Psoas muscle (tissue), 8 donors: ENCODE results near the gene CHKA. TPM values are rescaled to one million over a fixed set of nuclear protein-coding genes. Genes with fewer than 3 reads are reported as not detected.
A peak's percentile ranks its signal among the peaks of the same experiment; 100 is the strongest.

Experiments used
- ATAC-seq, 4 donors: fragments of 200-7000 bp; cut with Tn5 transposase; one replicate each; pipeline ENCODE4 v1.9.1; 2020; ENCODE audit warnings: moderate library complexity in 3 of 4, mild to moderate bottlenecking in 2 of 4
- DNase-seq, 2 donors: peaks; one replicate each; pipeline ENCODE4 v3.0.0-alpha.2; 2020
- H3K27ac ChIP-seq: fragments of 200-600 bp; one replicate; pipeline ENCODE4 v1.8.0; 2022
- H3K27me3 ChIP-seq, 3 donors: fragments of 200-600 bp in 1 of 3; one replicate each; pipeline versions ENCODE4 v1.6.1 to v1.8.0; 2013 to 2022; ENCODE audit warnings: low read length in 2 of 3, mild to moderate bottlenecking in 2 of 3, moderate library complexity in 1 of 3; ENCODE audit not compliant: insufficient read depth in 3 of 3
- H3K36me3 ChIP-seq, 2 donors: fragments of 200-600 bp in 1 of 2; one replicate each; pipeline versions ENCODE4 v1.6.1 to v1.8.0; 2013 to 2022; ENCODE audit warnings: low read depth in 1 of 2, mild to moderate bottlenecking in 1 of 2, moderate library complexity in 1 of 2; ENCODE audit not compliant: insufficient read depth in 1 of 2
- H3K4me1 ChIP-seq: fragments of 200-600 bp; one replicate; pipeline ENCODE4 v1.8.0; 2022
- H3K4me3 ChIP-seq: fragments of 200-600 bp; one replicate; pipeline ENCODE4 v1.8.0; 2022; ENCODE audit warnings: mild to moderate bottlenecking
- H3K9me3 ChIP-seq: fragments of 200-600 bp; one replicate; pipeline ENCODE4 v1.8.0; 2022
- WGBS, 3 donors: extraction: QIAGEN DNeasy Blood & Tissue Kit; methylation state at CpG; one replicate each; pipeline versions ENCODE4 v1.1.6 to v1.1.7; 2013; 5-methylcytosine and 5-hydroxymethylcytosine counted together
- intact Hi-C, 2 donors: fragments of 100-400 bp; cut with DNase I; formaldehyde crosslinking; loops; one replicate each; pipeline versions ENCODE4 v1.11.0 to v1.14.2; 2022
- polyA plus RNA-seq, 3 donors: library from polyadenylated mRNA; stranded (reverse); fragments of 200-250 nt; gene quantifications; one replicate each; pipeline ENCODE4 v1.2.3, GENCODE V29; 2013
- total RNA-seq, 4 donors: library from RNA; stranded (reverse); fragmentation: NEBNext Ultra II Directional in 2 of 4; extraction: Animal tissue kit (Norgen Biotek cat#: 25700) in 2 of 4; gene quantifications; one replicate each; pipeline versions ENCODE4 v1.2.1 to v1.2.4, GENCODE V29; 2021 to 2023
- TF ChIP-seq, protein P1 (sequence below): fragments of 200-600 bp; IDR thresholded peaks from one replicate; pipeline ENCODE4 v1.8.0; 2022; ENCODE audit warnings: antibody characterized with exemption
- donor health status: healthy with polysubstance abuse.
- donor health status: DM: no; HTN: no; CAD: no; lungs with moderate emphysema.
- donor health status: Bipolar disorder and iron deficiency.
- donor health status: healthy.
- donor health status: DM: yes; HTN: yes; CAD: no.
- donor health status: DM: no; HTN: no; CAD: no.
- donor health status: DM: no; HTN: no; CAD: no.
- donor health status: DM: yes; HTN: yes; CAD: no.

Gene CHKA
- total and polyA plus RNA-seq, 7 donors, result 3.6 to 11.2 (median 6.2) TPM

DNA sequence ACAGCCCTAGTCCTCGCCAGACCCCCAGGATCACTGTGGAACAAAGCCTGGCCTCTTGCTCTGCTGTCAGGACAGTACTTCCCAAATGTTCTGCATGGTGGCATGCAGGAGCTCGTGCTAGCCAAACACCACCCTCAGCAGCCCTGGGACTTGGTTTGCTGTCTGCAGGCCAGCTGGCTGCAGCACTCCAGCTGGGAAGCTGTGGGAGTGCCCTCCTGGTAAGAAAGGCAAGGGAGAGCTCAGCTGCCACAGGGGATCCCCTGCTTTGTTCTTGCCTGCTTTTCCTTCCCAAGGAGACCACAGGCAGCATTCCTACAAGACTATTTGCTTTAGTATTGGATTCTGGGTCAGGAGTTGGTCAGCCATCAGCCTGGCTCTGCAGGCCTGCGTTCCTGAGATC, 54.4 kb downstream of the CHKA start:
- H3K36me3 ChIP-seq, result peaks cover 11 to 99% of the 10 kb centered on the region in 2 donors
- H3K27ac ChIP-seq, result no peak overlapping the region
- ATAC-seq, result peak in 3 of 4 donors; percentile 49 to 54 (median 50)
- H3K4me1 ChIP-seq, result no peaks in the 10 kb centered on the region
- TF ChIP-seq, protein P1, sequence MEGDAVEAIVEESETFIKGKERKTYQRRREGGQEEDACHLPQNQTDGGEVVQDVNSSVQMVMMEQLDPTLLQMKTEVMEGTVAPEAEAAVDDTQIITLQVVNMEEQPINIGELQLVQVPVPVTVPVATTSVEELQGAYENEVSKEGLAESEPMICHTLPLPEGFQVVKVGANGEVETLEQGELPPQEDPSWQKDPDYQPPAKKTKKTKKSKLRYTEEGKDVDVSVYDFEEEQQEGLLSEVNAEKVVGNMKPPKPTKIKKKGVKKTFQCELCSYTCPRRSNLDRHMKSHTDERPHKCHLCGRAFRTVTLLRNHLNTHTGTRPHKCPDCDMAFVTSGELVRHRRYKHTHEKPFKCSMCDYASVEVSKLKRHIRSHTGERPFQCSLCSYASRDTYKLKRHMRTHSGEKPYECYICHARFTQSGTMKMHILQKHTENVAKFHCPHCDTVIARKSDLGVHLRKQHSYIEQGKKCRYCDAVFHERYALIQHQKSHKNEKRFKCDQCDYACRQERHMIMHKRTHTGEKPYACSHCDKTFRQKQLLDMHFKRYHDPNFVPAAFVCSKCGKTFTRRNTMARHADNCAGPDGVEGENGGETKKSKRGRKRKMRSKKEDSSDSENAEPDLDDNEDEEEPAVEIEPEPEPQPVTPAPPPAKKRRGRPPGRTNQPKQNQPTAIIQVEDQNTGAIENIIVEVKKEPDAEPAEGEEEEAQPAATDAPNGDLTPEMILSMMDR, result no peak
- H3K4me3 ChIP-seq, result no peak overlapping the region
- H3K9me3 ChIP-seq, result no peaks in the 10 kb centered on the region
- DNase-seq, result no peak
- no peaks in the 10 kb centered on the region for H3K27me3 ChIP-seq
- intact Hi-C loops, result no loop called here
- WGBS, 3 donors, result 57 to 61% (median 60%) methylated on average over 3 of the region's 3 CpGs

DNA sequence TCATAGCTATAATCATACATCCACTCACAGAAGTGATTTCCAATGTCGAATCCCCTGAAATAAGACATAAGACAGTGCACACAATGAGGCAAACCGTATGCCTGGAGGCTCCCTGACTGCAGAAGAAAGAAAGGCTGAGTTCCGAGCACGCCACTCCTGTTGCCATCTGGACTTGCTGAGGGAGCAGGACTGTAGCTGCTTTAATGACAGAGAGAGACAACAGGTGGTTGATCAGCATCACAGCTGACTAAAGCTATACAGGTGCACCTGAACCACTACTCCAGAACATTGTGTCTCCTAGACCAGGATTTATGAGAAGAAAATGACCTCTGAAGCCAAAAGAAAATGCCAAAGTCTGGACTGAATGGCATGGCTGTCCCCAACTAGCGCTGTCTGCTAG, 55.3 kb downstream of the CHKA start:
- intact Hi-C loops, result no loop called here
- Histone ChIP-seq H3K27ac (no peak overlapping the region), H3K4me1 (no peaks in the 10 kb centered on the region), H3K4me3 (no peak overlapping the region), H3K36me3 (peaks cover 12 to 99% of the 10 kb centered on the region in 2 donors), H3K9me3 (no peaks in the 10 kb centered on the region), H3K27me3 (no peaks in the 10 kb centered on the region)
- WGBS, 3 donors, result 90 to 94% (median 92%) methylated on average over 5 of the region's 5 CpGs
- ATAC-seq, result no peak
- TF ChIP-seq, protein P1, result no peak
- no peak for DNase-seq

DNA sequence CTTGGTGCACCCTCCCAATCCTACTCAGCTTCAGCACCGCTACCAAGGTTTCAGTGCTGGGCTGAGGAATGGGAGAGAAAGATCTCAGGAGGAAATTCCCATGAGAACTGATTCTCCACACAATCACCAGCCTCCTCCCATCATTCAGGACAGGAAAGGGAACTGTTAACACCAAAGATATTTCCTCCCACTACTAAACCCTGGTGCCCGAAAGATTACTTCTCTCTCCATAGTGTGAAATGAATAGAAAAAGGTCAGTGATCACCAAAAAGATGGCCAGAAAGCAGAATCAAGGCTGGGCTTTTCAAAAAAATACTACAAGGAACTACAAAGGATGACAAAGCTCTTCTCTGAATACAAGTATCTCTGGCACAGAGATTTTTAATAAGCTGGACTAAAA, 56.3 kb downstream of the CHKA start:
- H3K9me3 ChIP-seq, result no peaks in the 10 kb centered on the region
- intact Hi-C loops, result no loop called here
- H3K4me1 ChIP-seq, result no peaks in the 10 kb centered on the region
- no peak for DNase-seq
- H3K36me3 ChIP-seq, result peaks cover 8 to 99% of the 10 kb centered on the region in 2 donors
- TF ChIP-seq, protein P1, result no peak
- H3K27me3 ChIP-seq, result no peaks in the 10 kb centered on the region
- no peak overlapping the region for H3K4me3 ChIP-seq
- ATAC-seq, result no peak
- 78 to 91% (median 88%) methylated on average over 2 of the region's 2 CpGs for WGBS, 3 donors
- no peak overlapping the region for H3K27ac ChIP-seq

GRCh38 chr11:68061508-68061907, 59.7 kb downstream of the CHKA start:
- TF ChIP-seq, protein P1, result no peak
- H3K27ac ChIP-seq, result no peak overlapping the region
- no peak for ATAC-seq
- no peak for DNase-seq
- no peaks in the 10 kb centered on the region for H3K27me3 ChIP-seq
- H3K36me3 ChIP-seq, result peaks cover 8 to 89% of the 10 kb centered on the region in 2 donors
- H3K4me3 ChIP-seq, result no peak overlapping the region
- no peaks in the 10 kb centered on the region for H3K9me3 ChIP-seq
- intact Hi-C loops, result no loop called here
- 93 to 97% (median 96%) methylated on average over 7 of the region's 7 CpGs for WGBS, 3 donors
- H3K4me1 ChIP-seq, result no peaks in the 10 kb centered on the region

- intact Hi-C loops, result no loop called here
- WGBS, 3 donors, result 96 to 98% (median 97%) methylated on average over 4 of the region's 4 CpGs
- no peaks in the 10 kb centered on the region for H3K9me3 ChIP-seq
These were observed 63.4 kb downstream of the CHKA start for GRCh38 chr11:68057807-68058206.

More at GRCh38 chr11:68057807-68058206, 63.4 kb downstream of the CHKA start:
- ATAC-seq (no peak), DNase-seq (no peak)
- TF ChIP-seq, protein P1, result no peak
- Histone ChIP-seq H3K4me3 (no peak overlapping the region), H3K27ac (no peak overlapping the region), H3K4me1 (no peaks in the 10 kb centered on the region), H3K27me3 (no peaks in the 10 kb centered on the region), H3K36me3 (peaks cover 8 to 64% of the 10 kb centered on the region in 2 donors)
